GM21619 (cell line): ENCODE results near the gene NAALADL2.
"Not testable (repeated sequence)": the region's sequence is repeated elsewhere in the genome, so short reads cannot be mapped to it uniquely, and the experiment has no call there.

Experiments used
- ATAC-seq: cut with Tn5 transposase; IDR thresholded peaks from one replicate; pipeline ENCODE4 v1.9.1; 2021; ENCODE audit not compliant: unreplicated experiment

NAALADL2 gene

DNA sequence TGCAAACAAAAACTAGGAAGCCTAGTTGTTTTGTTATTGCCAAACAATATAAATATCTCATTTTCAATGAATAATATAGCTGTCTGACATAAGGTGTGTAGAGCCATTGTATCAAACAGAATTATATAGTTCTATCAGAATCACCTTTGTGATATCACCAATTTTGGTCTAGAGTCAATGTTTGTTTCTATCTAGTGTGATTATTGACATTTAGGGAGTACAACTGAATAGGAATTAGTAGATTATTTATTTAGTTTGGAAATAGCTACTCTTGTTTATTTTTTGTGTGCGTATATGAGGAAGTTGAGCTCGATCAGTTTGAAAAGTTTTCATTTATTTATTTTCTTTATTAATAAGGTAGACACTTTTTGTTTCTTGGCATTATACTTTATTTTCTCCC is 389.7 kb downstream of the NAALADL2 start:
- ATAC-seq: no peak

DNA sequence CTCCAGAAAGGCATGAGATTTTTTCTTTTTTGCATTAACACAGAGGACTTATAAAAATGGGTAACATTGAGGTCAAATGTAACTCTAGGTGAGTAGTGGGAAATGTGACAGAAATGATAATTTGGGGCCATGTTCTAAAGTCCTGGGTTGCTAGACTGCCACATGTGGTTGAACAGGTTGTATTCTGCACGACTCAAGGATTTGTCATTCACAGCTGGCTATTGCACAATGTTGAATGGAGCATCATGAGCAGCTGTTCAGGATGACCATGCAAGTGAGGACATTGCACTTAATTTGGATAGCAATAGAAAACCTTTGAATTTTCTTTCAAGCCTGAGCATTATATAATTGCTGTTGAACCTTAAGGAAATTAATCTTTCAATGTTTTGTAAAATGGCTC is 396.6 kb downstream of the NAALADL2 start:
- ATAC-seq: no peak

DNA sequence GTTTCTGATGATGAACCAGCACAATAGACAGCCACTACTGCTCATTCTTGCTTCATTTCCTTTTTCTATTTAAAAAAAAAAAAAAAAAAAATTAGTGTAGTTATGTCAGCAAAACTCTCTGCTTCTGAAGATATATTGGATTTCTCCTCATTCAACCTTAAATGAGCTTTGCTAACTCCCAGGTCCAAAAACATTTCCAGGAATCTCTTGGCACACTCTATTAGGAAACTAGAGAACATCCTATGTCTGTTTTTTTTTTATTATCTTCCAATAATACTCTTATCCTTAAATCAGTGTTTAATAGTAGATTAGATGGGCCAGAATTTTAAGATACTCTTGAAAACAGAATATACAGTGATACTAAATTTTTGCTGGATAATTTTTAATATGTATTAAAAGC is 398.0 kb downstream of the NAALADL2 start:
- ATAC-seq: no peak

DNA sequence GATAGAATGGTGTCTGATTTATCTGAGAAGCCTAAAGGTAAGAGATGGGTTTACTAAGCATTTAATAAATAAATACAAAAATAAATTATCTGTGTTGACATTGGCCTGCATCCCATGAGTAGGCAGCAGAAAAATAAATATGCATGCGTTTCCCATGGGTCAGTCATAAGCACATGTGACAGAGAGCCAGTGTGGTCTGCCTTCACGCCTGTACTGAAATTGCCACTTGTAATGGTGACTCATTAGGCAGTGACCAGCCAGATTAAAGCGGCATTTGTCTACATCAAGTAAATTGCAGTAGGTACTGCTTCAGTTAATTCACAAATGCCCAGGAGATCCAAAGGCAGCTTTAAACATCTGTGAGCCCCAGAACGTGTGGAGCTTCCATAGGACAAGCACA is 399.6 kb downstream of the NAALADL2 start:
- no peak for ATAC-seq

DNA sequence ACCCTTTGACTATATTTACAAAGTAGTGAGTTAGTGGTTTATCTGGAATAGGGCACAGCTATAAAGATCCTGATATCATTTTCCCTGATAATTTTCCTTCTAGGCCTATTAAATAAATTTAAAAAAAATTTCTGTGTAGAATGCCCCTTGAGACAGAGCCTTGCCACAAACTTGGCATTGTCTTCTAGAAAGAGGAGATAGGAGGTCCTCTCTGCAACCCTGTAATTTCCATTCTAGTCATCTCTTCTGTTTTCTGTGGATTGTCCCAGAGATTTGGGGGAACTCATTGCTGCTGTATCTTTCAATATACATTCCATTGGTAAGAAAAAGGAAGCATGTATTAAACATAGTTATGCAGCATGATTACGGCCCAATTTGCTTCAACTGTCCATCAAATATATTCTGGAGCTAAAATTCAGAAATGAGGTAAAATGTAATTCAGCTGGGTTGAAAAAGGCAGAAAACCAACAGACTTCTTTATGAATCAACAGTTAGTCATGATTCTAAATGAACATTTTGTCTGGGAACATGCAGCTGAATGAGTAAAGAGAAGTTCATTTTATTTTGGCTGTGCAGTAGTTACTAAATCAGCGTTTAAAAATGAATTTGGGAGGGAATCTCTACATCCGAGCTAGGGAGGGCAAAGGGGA is 401.1 kb downstream of the NAALADL2 start:
- ATAC-seq: no peak

DNA sequence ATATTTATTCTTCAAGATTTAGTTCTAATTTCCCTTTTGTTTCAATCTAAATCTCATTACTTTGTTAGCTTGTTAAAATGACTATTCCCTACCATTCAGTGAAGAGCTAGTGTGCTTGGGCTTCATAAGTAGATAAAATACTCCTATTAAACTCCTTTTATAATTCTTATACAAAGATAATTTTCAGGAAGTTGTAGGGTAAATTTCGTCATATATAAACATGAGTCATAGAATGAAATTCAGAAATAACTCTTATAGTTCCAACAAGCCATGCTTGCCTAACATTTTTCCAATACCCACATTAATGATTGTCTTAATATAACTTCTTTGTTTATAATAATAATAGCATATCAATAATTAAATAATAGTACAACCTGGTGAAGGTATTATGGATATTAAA is 407.3 kb downstream of the NAALADL2 start:
- no peak for ATAC-seq

DNA sequence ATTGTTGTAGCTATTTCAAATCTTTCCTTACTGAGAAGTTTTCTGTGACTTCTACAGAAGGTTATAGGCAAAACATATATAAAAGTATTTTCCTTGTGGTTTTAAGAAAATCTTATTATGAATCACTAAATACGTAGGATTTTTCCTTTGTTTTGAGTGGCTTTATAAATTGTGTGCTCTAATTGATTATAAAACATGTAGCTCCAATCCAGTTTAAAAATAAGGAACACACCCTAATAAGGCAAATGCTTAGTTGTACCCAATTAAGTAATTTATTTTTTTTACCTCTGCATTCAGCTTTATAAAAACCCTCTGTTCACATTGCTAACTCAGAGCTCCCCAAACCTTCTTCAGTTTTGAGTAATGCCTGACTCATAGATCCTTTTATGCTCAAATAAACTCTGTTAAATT is 408.0 kb downstream of the NAALADL2 start:
- ATAC-seq: no peak

DNA sequence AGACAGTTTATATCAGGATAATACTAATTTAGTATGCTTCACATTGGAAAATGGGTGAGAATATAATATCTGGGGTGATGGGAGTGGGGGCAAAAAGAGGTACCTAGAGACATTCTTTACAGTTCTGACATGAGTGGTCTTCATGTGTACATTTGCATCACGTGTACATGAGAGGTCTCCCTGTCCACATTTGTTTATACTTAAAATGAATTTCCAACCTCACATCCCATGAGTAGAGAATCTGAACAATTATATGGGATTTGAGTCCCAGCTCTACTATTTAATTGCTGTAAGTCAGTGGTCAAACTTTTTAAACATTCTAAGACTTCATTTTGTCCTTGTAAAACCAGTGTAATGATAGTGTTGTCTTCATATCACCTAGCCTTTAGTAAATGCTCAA is 408.4 kb downstream of the NAALADL2 start:
- no peak for ATAC-seq

DNA sequence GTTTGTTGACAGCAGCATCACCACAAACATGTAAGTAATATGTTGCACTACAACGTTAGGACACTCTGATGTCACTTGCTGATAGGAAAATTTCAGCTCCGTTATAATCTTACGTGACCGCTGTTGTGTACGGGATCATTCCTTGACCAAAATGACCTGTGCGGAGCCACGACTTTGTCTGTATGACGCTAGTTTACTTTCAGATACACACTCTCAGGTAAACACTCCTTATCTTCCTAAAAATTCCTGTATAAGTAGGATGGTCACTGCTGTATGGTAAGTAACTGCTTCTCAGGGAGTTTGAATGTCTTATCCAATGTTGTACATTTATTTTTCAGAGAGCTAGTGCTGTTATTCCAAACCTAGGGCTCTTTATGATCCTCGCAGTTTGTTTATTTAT is 410.3 kb downstream of the NAALADL2 start:
- no peak for ATAC-seq

DNA sequence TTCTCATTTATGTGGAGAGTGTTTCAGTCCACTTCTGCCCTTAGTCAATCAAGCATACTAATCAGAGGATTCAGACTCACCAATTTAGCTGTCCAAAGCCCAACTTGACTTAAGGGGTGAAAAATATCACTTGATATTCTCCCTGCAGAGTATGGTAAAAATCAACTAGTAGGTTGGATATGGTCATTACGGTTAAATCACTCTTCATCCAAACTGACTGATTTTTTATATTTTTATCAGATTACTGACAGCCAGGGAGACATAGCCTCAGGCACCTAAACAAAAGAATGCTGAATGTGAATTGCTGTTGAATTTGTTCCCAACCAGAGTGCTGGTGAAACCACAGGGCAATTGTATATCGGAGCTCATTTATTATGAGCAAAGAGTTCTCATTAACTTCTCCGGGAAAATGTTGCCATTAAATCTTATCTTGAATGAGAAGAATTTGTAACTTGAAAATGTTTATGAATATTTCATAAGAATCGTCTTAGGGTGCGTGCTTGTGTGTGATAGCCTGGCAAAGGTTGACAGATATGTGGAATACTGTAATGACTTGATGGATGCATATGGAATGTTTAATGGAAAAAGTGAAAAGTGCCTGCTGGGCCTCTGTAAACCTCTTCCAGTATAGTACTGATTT is 411.2 kb downstream of the NAALADL2 start:
- ATAC-seq: no peak

DNA sequence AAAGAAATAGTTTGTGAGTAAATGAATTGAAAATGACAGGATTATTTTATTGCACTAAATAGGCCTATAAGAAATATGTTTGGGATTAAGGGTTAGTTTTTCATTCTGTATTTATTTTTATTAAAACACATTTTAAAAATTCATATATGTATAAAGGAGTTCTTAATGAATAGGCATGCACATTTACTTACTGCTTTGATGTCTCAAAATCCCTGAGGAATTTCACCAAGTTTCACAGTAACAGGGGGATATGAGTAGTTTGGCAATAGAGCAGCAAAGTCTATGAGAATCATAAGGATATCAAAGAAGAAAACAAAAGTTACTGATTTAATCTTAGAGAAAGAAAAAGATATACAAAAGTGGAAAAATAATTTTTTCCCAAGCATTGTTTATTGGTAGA is 411.7 kb downstream of the NAALADL2 start:
- no peak for ATAC-seq

DNA sequence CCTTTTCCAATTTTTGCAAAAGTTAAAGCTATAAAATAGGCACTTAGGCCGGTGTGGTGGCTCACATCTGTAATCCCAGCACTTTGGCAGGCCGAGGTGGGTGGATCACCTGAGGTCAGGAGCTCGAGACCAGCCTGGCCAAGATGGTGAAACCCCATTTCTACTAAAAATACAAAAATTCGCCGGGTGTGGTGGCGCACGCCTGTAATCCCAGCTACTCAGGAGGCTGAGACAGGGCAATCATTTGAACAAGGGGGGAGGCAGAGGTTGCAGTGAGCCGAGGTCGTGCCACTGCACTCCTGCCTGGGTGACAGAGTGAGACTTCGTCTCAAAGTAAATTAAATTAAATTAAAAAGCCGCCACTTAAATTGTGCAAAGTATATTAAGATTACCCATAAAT is 412.3 kb downstream of the NAALADL2 start:
- ATAC-seq: not testable (repeated sequence)

DNA sequence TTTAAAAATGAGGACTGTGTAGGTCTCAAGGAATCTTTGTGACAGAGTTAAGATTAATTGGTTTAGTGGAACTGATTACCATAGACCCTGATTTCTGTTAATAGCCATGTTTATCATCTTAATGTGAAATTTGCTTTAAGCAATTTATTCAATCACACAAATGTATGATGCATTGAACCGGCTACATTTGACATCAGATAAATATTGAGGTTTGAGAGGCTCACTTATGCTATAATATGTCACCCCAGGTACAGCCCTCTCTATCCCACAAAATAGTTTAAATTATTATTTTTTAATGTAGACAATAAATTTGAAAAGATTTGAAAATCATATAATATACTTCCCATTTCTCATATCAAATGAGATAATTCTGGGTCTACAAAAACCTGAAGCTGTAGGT is 413.3 kb downstream of the NAALADL2 start:
- no peak for ATAC-seq

DNA sequence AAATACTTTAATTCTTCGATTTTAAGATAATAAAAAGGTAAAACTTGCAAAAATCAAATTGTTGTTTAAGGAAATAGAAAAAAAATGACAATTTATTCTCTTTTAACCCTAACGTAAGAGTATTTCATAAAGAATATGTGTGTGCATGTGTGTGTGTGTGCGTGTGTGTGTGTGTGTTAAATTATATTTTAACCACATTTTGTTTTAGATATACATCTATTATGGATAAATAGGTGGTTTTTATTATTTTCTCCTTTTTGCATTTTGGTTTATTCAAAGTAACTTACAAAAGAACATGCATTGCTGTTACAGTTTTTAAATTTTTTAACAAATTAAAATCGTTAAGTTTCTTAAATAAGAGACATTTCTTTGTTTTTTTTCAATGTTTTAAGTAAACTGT is 414.4 kb downstream of the NAALADL2 start:
- ATAC-seq: no peak

DNA sequence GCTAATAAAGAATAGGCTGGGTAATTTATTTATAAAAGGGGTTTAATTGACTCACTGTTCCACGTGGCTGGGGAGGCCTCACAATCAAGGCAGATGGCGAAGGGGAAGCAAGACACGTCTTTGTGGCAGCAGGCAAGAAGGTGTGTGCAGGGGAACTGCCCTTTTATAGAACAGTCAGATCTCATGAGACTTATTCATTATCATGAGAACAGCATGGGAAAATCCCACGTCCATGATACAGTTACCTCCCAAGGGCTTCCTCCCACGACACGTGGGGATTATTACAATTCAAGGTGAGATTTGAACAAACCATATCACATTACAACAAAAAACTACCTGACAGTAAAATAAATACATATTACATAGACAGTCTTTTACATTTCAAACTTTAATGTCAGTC is 414.9 kb downstream of the NAALADL2 start:
- peak; percentile 48 for ATAC-seq

DNA sequence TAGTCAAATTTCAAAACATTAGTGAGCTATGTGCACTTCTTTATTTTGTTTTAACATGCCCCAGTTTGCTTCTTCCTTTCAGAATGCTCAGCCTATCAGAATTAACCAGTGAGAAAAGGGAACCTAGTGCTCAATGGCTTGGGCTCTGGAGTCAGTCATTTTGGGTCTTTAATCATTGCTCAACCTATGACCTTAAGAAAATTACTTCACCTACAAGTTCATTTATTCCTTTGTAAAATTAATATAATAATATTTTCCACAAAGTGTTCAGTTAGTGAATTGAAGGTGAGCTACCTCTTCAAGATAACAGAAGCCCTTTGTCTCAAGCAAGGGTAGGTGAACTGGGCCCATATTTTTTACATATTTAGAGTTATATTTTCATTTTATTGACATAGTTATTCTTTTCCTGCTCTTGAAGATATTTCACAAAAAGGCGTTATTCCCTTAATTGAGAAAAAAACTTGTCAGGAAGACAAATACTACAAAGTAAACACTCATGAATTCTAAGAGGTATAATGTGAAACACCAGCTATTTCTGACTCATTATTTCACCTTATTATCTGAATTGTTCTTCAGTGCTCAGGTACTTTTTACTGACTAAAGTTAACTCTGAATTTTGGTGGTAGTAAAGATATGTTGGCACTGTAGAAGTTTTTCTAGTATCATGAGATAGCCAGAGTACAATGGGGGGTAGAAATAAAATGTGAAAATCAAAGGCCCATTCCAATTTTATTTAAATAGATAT is 415.5 kb downstream of the NAALADL2 start:
- peak; percentile 25 for ATAC-seq

DNA sequence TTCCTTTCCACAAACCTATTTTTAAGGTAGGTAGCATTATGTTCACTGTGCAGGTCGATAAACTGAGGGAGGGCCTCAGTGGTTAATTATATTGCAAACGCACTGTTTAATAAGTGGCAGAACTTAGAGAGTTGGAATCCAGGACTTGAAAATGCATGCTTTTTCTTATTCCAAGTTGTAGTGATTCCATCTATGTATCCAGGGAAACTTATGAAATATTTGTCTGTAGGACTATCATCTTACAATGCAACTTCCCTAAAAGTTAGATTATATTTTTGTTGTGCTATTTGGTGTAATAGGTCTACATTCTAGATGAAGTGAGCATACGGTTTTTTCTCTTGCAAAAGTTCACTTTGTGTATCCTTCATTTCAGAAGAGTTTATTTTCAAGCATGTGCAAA is 419.5 kb downstream of the NAALADL2 start:
- no peak for ATAC-seq

DNA sequence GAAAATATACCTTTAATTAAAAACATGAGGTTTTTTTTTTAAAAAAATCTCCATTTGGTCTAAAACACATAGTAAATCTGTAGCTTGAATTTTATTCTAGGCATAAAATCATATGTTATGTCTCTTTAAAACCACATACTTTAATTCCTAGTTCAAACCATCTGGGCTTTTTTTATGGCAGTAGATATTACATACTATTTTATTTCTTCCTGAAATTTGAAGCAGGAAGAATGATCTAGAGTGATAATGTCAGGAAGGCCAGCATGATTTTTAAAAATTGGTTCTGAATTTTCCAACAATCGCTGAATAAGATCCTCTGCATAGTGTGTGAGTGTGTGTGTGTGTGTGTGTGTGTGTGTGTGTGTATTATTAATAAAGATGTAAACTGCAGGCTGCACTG is 420.3 kb downstream of the NAALADL2 start:
- no peak for ATAC-seq

DNA sequence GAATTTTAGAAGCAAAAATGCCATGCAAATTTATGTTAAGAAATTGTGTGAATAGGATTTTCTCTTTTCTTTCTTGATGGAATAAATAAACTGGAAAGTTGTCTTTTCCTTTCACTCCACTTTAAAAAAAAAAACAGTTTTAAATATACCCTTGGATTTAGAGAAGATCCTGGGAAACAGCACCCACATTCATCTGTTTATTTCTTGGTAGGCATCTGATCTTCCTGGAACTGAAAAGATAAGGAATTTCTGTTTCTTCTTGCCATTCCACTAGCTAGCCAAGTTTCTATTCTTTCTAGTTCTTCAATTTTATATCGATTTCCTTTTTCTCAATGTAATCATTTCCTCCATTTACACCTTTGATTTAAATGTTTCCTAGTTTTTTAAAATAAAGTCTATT is 420.8 kb downstream of the NAALADL2 start:
- no peak for ATAC-seq

DNA sequence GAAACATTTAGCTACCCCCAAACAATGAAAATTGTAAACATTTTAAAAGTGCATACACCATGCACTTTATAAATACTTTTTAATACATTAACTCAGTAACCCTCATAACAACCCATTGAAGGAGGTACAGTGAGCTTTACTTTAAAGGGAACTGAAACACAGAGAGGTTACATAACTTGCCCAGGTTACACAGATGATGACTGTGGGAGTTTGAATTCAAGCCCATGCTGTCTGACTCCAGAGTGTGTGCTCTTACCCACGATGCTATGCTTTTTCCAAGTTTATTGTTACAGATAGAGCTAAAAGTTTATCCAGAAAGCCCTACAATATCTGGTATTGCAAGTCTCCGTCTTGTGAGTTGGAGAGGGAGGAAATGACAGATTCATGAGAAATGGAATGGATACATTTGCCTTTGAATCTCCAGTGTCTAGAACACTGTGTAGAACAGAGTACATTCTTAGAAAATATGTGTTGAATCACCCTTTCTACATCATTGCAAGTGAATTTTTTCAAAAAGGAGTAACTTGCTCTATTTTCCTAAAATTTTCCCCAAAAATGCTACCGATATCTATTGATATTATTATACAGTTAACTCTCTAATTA is 428.3 kb downstream of the NAALADL2 start:
- ATAC-seq: peak; percentile 85

DNA sequence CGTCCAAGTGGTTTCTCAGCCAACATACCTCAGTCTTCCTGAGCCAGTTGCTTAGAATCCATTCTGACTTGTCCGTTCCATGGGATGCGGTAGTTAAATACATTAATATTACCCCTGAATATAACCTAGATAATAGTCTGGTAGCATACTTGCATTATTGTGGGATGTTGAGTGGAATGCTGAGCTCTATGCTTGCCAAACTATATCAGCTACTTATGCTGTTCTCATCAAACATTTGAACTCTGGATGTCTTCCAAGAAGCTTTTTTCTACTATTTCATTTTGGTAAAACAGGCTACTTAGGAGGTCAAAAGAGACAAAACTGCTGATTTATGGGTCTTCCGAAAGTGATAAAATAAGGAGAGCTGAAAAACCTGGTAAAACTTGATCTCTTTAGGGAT is 429.5 kb downstream of the NAALADL2 start:
- ATAC-seq: no peak

DNA sequence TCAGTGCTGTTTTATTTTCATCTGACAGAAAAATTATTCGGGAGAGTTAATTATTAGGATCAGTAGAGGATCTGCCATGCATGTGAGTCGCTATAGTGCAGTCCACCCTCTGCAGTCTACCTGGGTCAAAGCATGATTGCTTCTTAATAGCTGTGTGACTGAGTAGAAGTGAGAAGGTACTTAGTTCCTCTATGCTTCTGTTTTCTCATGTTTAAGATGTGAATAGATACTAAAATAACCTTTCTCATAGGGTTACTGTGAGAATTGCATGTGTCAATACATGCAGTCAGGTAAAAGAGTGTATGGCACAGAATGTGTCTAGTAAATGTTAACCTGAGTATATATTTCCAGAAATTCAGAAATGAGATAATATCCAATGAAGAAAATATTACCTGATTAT is 435.7 kb downstream of the NAALADL2 start:
- no peak for ATAC-seq
